Fibroblast of lung (primary cell): Measurements from ENCODE around the gene KIF26B. TPM values are rescaled to one million over a fixed set of nuclear protein-coding genes. Genes with fewer than 3 reads are reported as not detected.
A peak's percentile ranks its signal among the peaks of the same experiment; 100 is the strongest.

ENCODE experiments used
- DNase-seq, 2 donors: peaks; one replicate each; pipeline versions ENCODE4 v3.0.0 to v3.0.0-alpha.2; 2010; ENCODE audit warnings: low read depth in 2 of 2
- H2AFZ ChIP-seq: 2 replicates; pipeline ENCODE4 v1.5.1; 2012; ENCODE audit warnings: low read length, control low read depth, inconsistent platforms
- H3K27ac ChIP-seq: 2 replicates; pipeline ENCODE4 v1.5.1; 2011; ENCODE audit warnings: low read length, control low read depth; ENCODE audit not compliant: insufficient read depth
- H3K27me3 ChIP-seq: 2 replicates; pipeline ENCODE4 v1.5.1; 2011; ENCODE audit warnings: mild to moderate bottlenecking, low read length; ENCODE audit not compliant: control insufficient read depth, insufficient read depth
- H3K36me3 ChIP-seq: 2 replicates; pipeline ENCODE4 v1.5.1; 2011; ENCODE audit warnings: low read length; ENCODE audit not compliant: control insufficient read depth, insufficient read depth
- H3K4me1 ChIP-seq: 2 replicates; pipeline ENCODE4 v1.5.1; 2011; ENCODE audit warnings: low read length; ENCODE audit not compliant: control insufficient read depth, insufficient read depth; ENCODE audit errors: extremely low read depth
- H3K4me2 ChIP-seq: 2 replicates; pipeline ENCODE4 v1.5.1; 2011; ENCODE audit warnings: low read length, control low read depth; ENCODE audit not compliant: insufficient read depth; ENCODE audit errors: extremely low read depth
- H3K4me3 ChIP-seq, 4 experiments: fragments of 200-600 bp in 1 of 4; sonication (generic) in 1 of 4; replicated peaks in 1 of 4; 2 replicates each; pipeline ENCODE4 v1.5.1; 2011 to 2016; ENCODE audit warnings: low read length in 4 of 4, low read depth in 3 of 4, mild to moderate bottlenecking in 3 of 4, control low read depth in 2 of 4, inconsistent platforms in 1 of 4, mixed read lengths in 1 of 4; ENCODE audit not compliant: insufficient read depth in 1 of 4; ENCODE audit errors: control extremely low read depth in 1 of 4
- H3K79me2 ChIP-seq: 2 replicates; pipeline ENCODE4 v1.5.1; 2012; ENCODE audit warnings: mild to moderate bottlenecking, low read length, inconsistent platforms; ENCODE audit not compliant: control insufficient read depth, insufficient read depth
- H3K9ac ChIP-seq: 2 replicates; pipeline ENCODE4 v1.5.1; 2011; ENCODE audit warnings: mild to moderate bottlenecking, low read length, control low read depth; ENCODE audit not compliant: insufficient read depth
- H3K9me3 ChIP-seq: 2 replicates; pipeline ENCODE4 v1.5.1; 2012; ENCODE audit warnings: low read depth, low read length; ENCODE audit not compliant: control insufficient read depth, insufficient read depth
- H4K20me1 ChIP-seq: 2 replicates; pipeline ENCODE4 v1.5.1; 2011; ENCODE audit warnings: low read length; ENCODE audit not compliant: control insufficient read depth, insufficient read depth; ENCODE audit errors: extremely low read depth
- EZH2 ChIP-seq: IDR thresholded peaks from 2 replicates; pipeline ENCODE4 v1.5.1; 2012; ENCODE audit warnings: low read length, control low read depth, mild to moderate bottlenecking; ENCODE audit errors: missing control alignments
- polyA plus RNA-seq, 2 donors: library from polyadenylated mRNA; depleted of rRNA in 1 of 2; stranded (reverse) in 1 of 2; unstranded in 1 of 2; fragments of >200 nt; gene quantifications; 2 replicates each; pipeline ENCODE4 v1.2.1, GENCODE V29; 2011 to 2012; ENCODE audit warnings: missing spikeins in 1 of 2
- total RNA-seq: library from RNA; depleted of rRNA; stranded (reverse); fragments of >200 nt; gene quantifications from 2 replicates; pipeline ENCODE4 v1.2.1, GENCODE V29; 2014
- TF ChIP-seq, protein P1 (sequence below), 2 donors: IDR thresholded peaks in 1 of 2; conservative IDR thresholded peaks in 1 of 2; 1 replicate in 1 of 2; 2 replicates in 1 of 2; pipeline ENCODE4 v1.5.1; 2011 to 2012; ENCODE audit warnings: low read length in 2 of 2, control low read depth in 1 of 2, inconsistent platforms in 1 of 2, low read depth in 1 of 2, mild to moderate bottlenecking in 1 of 2

Gene KIF26B
- total and polyA plus RNA-seq, 2 donors (not counting 1 experiment from before 2014, with no cell fraction given): 5.3 to 6.1 TPM

DNA sequence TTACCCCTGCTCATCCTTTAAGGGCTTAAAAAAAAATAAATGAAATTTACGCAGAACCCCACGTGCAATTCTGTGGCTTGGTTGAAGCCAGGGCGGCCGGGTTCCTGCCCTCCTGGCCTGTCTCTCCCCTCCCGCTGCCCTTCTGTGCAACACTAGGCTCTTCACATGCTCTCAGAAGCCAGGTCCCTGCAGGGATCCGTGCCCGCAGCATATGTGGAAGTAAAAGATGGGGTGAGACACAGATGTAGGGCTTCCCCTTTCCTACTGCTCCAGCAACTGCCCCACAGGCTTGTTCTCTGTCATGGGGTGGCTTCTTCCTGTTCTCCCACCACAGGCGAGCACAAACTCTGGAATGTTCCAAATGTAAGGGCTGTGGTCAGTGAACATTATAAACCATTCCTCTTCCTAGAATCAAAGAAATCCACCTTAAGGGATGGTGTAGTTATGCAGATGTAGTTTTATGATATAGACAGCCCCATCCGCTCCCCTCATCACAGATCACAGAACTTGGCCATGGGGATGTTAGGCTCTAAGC lies 535.4 kb downstream of the KIF26B start:
- Histone ChIP-seq H4K20me1 (no peaks in the 10 kb centered on the region), H3K9ac (no peak overlapping the region), H3K36me3 (no peaks in the 10 kb centered on the region), H3K27ac (no peak overlapping the region), H3K79me2 (no peaks in the 10 kb centered on the region), H3K9me3 (no peaks in the 10 kb centered on the region), H3K4me1 (no peaks in the 10 kb centered on the region), H2AFZ (no peak overlapping the region), H3K4me2 (no peak overlapping the region), H3K27me3 (no peaks in the 10 kb centered on the region), H3K4me3 (no peak overlapping the region)
- DNase-seq: peak in 1 of 2 donors; percentile 39
- TF ChIP-seq, protein P1, sequence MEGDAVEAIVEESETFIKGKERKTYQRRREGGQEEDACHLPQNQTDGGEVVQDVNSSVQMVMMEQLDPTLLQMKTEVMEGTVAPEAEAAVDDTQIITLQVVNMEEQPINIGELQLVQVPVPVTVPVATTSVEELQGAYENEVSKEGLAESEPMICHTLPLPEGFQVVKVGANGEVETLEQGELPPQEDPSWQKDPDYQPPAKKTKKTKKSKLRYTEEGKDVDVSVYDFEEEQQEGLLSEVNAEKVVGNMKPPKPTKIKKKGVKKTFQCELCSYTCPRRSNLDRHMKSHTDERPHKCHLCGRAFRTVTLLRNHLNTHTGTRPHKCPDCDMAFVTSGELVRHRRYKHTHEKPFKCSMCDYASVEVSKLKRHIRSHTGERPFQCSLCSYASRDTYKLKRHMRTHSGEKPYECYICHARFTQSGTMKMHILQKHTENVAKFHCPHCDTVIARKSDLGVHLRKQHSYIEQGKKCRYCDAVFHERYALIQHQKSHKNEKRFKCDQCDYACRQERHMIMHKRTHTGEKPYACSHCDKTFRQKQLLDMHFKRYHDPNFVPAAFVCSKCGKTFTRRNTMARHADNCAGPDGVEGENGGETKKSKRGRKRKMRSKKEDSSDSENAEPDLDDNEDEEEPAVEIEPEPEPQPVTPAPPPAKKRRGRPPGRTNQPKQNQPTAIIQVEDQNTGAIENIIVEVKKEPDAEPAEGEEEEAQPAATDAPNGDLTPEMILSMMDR (conservative IDR thresholded peaks at IDR 0.05 in 1 of 2, IDR thresholded peaks at IDR 0.05 in 1 of 2; ENCODE audit: low read depth in 1 of 2, low read length in 2 of 2): no peak
- no peak for TF ChIP-seq EZH2

DNA sequence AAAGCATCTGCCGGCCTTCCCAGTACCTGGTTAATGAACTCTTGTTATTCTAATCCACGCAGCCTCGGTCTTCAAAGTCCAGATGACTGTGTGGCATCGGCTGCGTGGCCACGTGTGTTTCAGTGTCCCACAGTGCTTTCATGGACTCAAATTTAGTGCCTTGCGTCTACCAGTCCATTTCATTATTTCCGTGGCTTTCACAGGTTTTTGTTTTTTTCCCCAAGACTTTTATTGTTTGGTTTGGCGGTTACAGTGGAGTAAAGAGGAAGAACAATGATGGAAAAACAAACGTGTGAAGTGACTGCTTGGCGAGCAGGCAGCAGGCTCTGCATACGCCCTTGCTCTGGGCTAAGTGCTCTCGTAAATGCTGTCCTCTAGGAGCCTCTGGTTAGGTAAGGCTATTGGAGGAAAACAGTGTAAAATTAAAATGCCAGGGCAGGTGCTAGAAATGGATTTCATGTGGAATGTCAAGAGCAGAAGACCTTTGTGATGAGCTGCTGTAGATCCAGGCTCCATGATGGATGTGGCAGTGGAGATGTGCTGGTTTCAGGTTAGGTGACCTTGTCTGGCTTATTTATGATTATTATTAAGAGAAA lies 536.3 kb downstream of the KIF26B start:
- Histone ChIP-seq H3K4me3 (no peak overlapping the region), H3K27ac (no peak overlapping the region), H3K79me2 (no peaks in the 10 kb centered on the region), H3K4me1 (no peaks in the 10 kb centered on the region), H4K20me1 (no peaks in the 10 kb centered on the region), H2AFZ (no peak overlapping the region), H3K4me2 (no peak overlapping the region), H3K36me3 (no peaks in the 10 kb centered on the region), H3K9ac (no peak overlapping the region), H3K27me3 (no peaks in the 10 kb centered on the region), H3K9me3 (no peaks in the 10 kb centered on the region)
- DNase-seq: no peak
- TF ChIP-seq EZH2: no peak
- TF ChIP-seq, protein P1 (conservative IDR thresholded peaks at IDR 0.05 in 1 of 2, IDR thresholded peaks at IDR 0.05 in 1 of 2; ENCODE audit: low read depth in 1 of 2, low read length in 2 of 2): no peak

DNA sequence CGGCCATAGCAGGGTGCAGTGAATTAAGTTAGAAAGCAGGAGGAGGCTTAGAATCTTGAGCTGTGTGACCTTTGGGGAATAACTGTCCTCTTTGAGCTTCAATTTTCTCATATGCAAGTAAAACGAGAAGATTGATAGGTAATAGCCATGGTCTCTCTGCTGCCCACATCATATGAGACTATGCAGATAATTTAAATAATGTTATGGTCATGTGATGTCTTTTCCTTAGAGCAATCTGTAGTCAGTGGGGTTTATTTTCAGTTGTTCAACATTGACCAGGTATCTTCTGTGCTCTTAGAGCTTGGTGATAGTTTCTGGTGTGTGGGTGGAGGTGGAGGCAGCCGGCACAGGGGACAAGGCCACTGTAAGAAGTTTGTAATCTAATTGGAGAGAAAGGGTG lies 537.1 kb downstream of the KIF26B start:
- H3K36me3 ChIP-seq: no peaks in the 10 kb centered on the region
- H3K9me3 ChIP-seq: no peaks in the 10 kb centered on the region
- no peaks in the 10 kb centered on the region for H3K4me1 ChIP-seq
- no peak for TF ChIP-seq EZH2
- TF ChIP-seq, protein P1 (conservative IDR thresholded peaks at IDR 0.05 in 1 of 2, IDR thresholded peaks at IDR 0.05 in 1 of 2; ENCODE audit: low read depth in 1 of 2, low read length in 2 of 2): no peak
- H4K20me1 ChIP-seq: no peaks in the 10 kb centered on the region
- no peak overlapping the region for H2AFZ ChIP-seq
- DNase-seq: no peak
- no peak overlapping the region for H3K27ac ChIP-seq
- no peak overlapping the region for H3K9ac ChIP-seq
- no peak overlapping the region for H3K4me2 ChIP-seq
- no peaks in the 10 kb centered on the region for H3K27me3 ChIP-seq
- no peaks in the 10 kb centered on the region for H3K79me2 ChIP-seq
- H3K4me3 ChIP-seq: no peak overlapping the region
